H9 (cell line): ENCODE measurements around the gene BRI3. TPM values are rescaled to one million over a fixed set of nuclear protein-coding genes. Genes with fewer than 3 reads are reported as not detected.

ENCODE experiments used
- DNase-seq: peaks from one replicate; pipeline ENCODE4 v3.0.0-alpha.2; 2017
- H2AFZ ChIP-seq: one replicate; pipeline ENCODE4 v1.6.1; 2013; ENCODE audit warnings: mild to moderate bottlenecking, low read length, control low read depth, moderate library complexity
- H2AK5ac ChIP-seq: 2 replicates; pipeline ENCODE4 v1.6.1; 2013; ENCODE audit warnings: low read length, control low read depth, mixed read lengths; ENCODE audit not compliant: insufficient read length
- H2BK120ac ChIP-seq: one replicate; pipeline ENCODE4 v1.6.1; 2013; ENCODE audit warnings: low read depth, mild to moderate bottlenecking, low read length, control low read depth, inconsistent platforms; ENCODE audit not compliant: poor library complexity, severe bottlenecking
- H2BK12ac ChIP-seq: 2 replicates; pipeline ENCODE4 v1.6.1; 2013; ENCODE audit warnings: low read length, control low read depth, mixed read lengths, low read depth; ENCODE audit not compliant: insufficient read length
- H2BK15ac ChIP-seq: 2 replicates; pipeline ENCODE4 v1.6.1; 2013; ENCODE audit warnings: low read depth, low read length, control low read depth
- H2BK20ac ChIP-seq: one replicate; pipeline ENCODE4 v1.6.1; 2013; ENCODE audit warnings: low read depth, mild to moderate bottlenecking, low read length, control low read depth, inconsistent platforms; ENCODE audit not compliant: poor library complexity, severe bottlenecking
- H2BK5ac ChIP-seq: 2 replicates; pipeline ENCODE4 v1.6.1; 2013; ENCODE audit warnings: low read length, control low read depth, mixed read lengths; ENCODE audit not compliant: insufficient read length
- H3K14ac ChIP-seq: 2 replicates; pipeline ENCODE4 v1.6.1; 2013; ENCODE audit warnings: low read length, control low read depth; ENCODE audit not compliant: insufficient read depth
- H3K18ac ChIP-seq: 2 replicates; pipeline ENCODE4 v1.6.1; 2013; ENCODE audit warnings: low read depth, mild to moderate bottlenecking, mixed read lengths, low read length, control low read depth; ENCODE audit not compliant: insufficient read length
- H3K23ac ChIP-seq: 2 replicates; pipeline ENCODE4 v1.6.1; 2013; ENCODE audit warnings: low read length, control low read depth, mixed read lengths, low read depth; ENCODE audit not compliant: insufficient read length
- H3K23me2 ChIP-seq: 2 replicates; pipeline ENCODE4 v1.6.1; 2013; ENCODE audit warnings: low read depth, mild to moderate bottlenecking, mixed read lengths, low read length, control low read depth; ENCODE audit not compliant: insufficient read length, poor library complexity, severe bottlenecking
- H3K27ac ChIP-seq: 2 replicates; pipeline ENCODE4 v1.5.1; 2013; ENCODE audit warnings: low read length, control low read depth, mixed read lengths, low read depth; ENCODE audit not compliant: insufficient read length
- H3K27me3 ChIP-seq: 2 replicates; pipeline ENCODE4 v1.6.1; 2013; ENCODE audit warnings: low read length, control low read depth, inconsistent platforms; ENCODE audit not compliant: insufficient read depth
- H3K4ac ChIP-seq: 2 replicates; pipeline ENCODE4 v1.6.1; 2013; ENCODE audit warnings: low read depth, mild to moderate bottlenecking, control low read depth, inconsistent platforms, low read length, moderate library complexity
- H3K4me1 ChIP-seq: 2 replicates; pipeline ENCODE4 v1.6.1; 2013; ENCODE audit warnings: low read length, control low read depth, inconsistent platforms; ENCODE audit not compliant: insufficient read depth
- H3K4me2 ChIP-seq: 2 replicates; pipeline ENCODE4 v1.6.1; 2013; ENCODE audit warnings: low read length, control low read depth, mixed read lengths; ENCODE audit not compliant: insufficient read length, insufficient read depth
- H3K56ac ChIP-seq: 2 replicates; pipeline ENCODE4 v1.6.1; 2013; ENCODE audit warnings: low read depth, mild to moderate bottlenecking, mixed read lengths, low read length, control low read depth; ENCODE audit not compliant: insufficient read length
- H3K79me1 ChIP-seq: 2 replicates; pipeline ENCODE4 v1.6.1; 2013; ENCODE audit warnings: low read depth, mild to moderate bottlenecking, moderate library complexity, low read length, control low read depth, inconsistent platforms; ENCODE audit not compliant: insufficient read depth, poor library complexity, severe bottlenecking
- H3K79me2 ChIP-seq: 2 replicates; pipeline ENCODE4 v1.6.1; 2013; ENCODE audit warnings: low read length, control low read depth, inconsistent platforms; ENCODE audit not compliant: insufficient read depth
- H3K9ac ChIP-seq: 2 replicates; pipeline ENCODE4 v1.6.1; 2013; ENCODE audit warnings: low read length, control low read depth, mixed read lengths; ENCODE audit not compliant: insufficient read length; ENCODE audit errors: extremely low read depth
- H3K9me3 ChIP-seq: one replicate; pipeline ENCODE4 v1.6.1; 2013; ENCODE audit warnings: low read depth, low read length, inconsistent platforms; ENCODE audit not compliant: control insufficient read depth
- H3T11ph ChIP-seq: one replicate; pipeline ENCODE4 v1.6.1; 2013; ENCODE audit warnings: mild to moderate bottlenecking, low read length, control low read depth, inconsistent platforms
- H4K20me1 ChIP-seq: one replicate; pipeline ENCODE4 v1.6.1; 2013; ENCODE audit not compliant: control insufficient read depth, insufficient read length, insufficient read depth
- H4K5ac ChIP-seq: 2 replicates; pipeline ENCODE4 v1.6.1; 2013; ENCODE audit warnings: low read depth, mild to moderate bottlenecking, mixed read lengths, low read length, control low read depth; ENCODE audit not compliant: insufficient read length
- H4K8ac ChIP-seq: replicated peaks from 2 replicates; pipeline ENCODE4 v1.6.1; 2013; ENCODE audit warnings: low read length, control low read depth, mixed read lengths, low read depth; ENCODE audit not compliant: insufficient read length
- H4K91ac ChIP-seq: 2 replicates; pipeline ENCODE4 v1.6.1; 2013; ENCODE audit warnings: low read depth, mild to moderate bottlenecking, moderate library complexity, mixed read lengths, low read length, control low read depth; ENCODE audit not compliant: insufficient read length
- H3K27ac Mint-ChIP-seq, 3 experiments: 2 replicates in 2 of 3; 3 replicates in 1 of 3; pipeline ENCODE4 v1.8.0; 2020 to 2021; ENCODE audit warnings: mixed read lengths in 3 of 3, mild to moderate bottlenecking in 1 of 3, moderate library complexity in 1 of 3
- H3K27me3 Mint-ChIP-seq: 2 replicates; pipeline ENCODE4 v1.8.0; 2021; ENCODE audit warnings: low read depth, mild to moderate bottlenecking, moderate library complexity, mixed read lengths
- H3K36me3 Mint-ChIP-seq, 3 experiments: 2 replicates in 2 of 3; 3 replicates in 1 of 3; pipeline ENCODE4 v1.8.0; 2020 to 2021; ENCODE audit warnings: low read depth in 3 of 3, mixed read lengths in 3 of 3; ENCODE audit not compliant: insufficient read depth in 1 of 3
- H3K4me1 Mint-ChIP-seq, 2 experiments: 2 replicates each; pipeline ENCODE4 v1.8.0; 2020; ENCODE audit warnings: mixed read lengths in 2 of 2
- H3K4me3 Mint-ChIP-seq, 2 experiments: 2 replicates in 1 of 2; 3 replicates in 1 of 2; pipeline ENCODE4 v1.8.0; 2020 to 2021; ENCODE audit warnings: mild to moderate bottlenecking in 2 of 2, mixed read lengths in 2 of 2, moderate library complexity in 1 of 2
- H3K9me3 Mint-ChIP-seq, 2 experiments: 2 replicates in 1 of 2; 3 replicates in 1 of 2; pipeline ENCODE4 v1.8.0; 2020; ENCODE audit warnings: mild to moderate bottlenecking in 2 of 2, mixed read lengths in 2 of 2, moderate library complexity in 1 of 2
- CTCF ChIP-seq: fragments of 200-600 bp; sonication (generic); conservative IDR thresholded peaks from 3 replicates; pipeline ENCODE4 v1.8.0; 2021; ENCODE audit warnings: antibody characterized with exemption, mild to moderate bottlenecking
- WGBS: extraction: QIAGEN DNeasy Blood & Tissue Kit; methylation state at CpG from one replicate; pipeline ENCODE4 v1.1.7; 2013; ENCODE audit warnings: missing lambda C conversion rate, low lambda C conversion rate, mixed read lengths; ENCODE audit not compliant: insufficient read length; ENCODE audit errors: extremely low coverage; 5-methylcytosine and 5-hydroxymethylcytosine counted together
- total RNA-seq: library from RNA; stranded (reverse); gene quantifications from 2 replicates; pipeline ENCODE4 v1.2.1, GENCODE V29; 2021

BRI3 gene
- total RNA-seq, 1 experiment from 2014 or later, result 102 TPM

GRCh38 chr7:98303906-98304305 lies 22.4 kb downstream of the BRI3 start:
- no peaks in the 10 kb centered on the region for H3K27me3 Mint-ChIP-seq
- Histone ChIP-seq H3K14ac (no peak overlapping the region), H4K91ac (no peak overlapping the region), H3K79me1 (no peaks in the 10 kb centered on the region), H3K23me2 (no peaks in the 10 kb centered on the region), H3K9ac (no peak overlapping the region), H3K79me2 (no peaks in the 10 kb centered on the region), H2AK5ac (no peak overlapping the region), H3K27ac (no peak overlapping the region), H3K56ac (no peak overlapping the region), H3K4me2 (no peak overlapping the region), H3K27me3 (no peaks in the 10 kb centered on the region), H3K9me3 (no peaks in the 10 kb centered on the region), H4K8ac (no peak overlapping the region), H4K5ac (no peak overlapping the region), H2BK120ac (no peak overlapping the region), H2BK20ac (no peak overlapping the region), H2BK15ac (no peak overlapping the region), H2BK12ac (no peak overlapping the region), H2BK5ac (no peak overlapping the region), H4K20me1 (peaks cover 2% of the 10 kb centered on the region), H3K18ac (no peak overlapping the region), H2AFZ (no peak overlapping the region), H3K4me1 (peaks cover 3% of the 10 kb centered on the region; the same call in 1 of the 2 replicates), H3K23ac (no peak overlapping the region), H3K4ac (no peak overlapping the region), H3T11ph (no peak overlapping the region)
- TF ChIP-seq CTCF, result no peak
- peak; percentile 58 for DNase-seq
- peaks cover 41 to 79% (median 67%) of the 10 kb centered on the region in 3 experiments for H3K36me3 Mint-ChIP-seq
- no CpG with 5 or more reads among the region's 15 CpGs for WGBS
- no peak overlapping the region for H3K27ac Mint-ChIP-seq
- H3K4me3 Mint-ChIP-seq, result no peak overlapping the region
- H3K4me1 Mint-ChIP-seq, result peaks cover 12 to 20% of the 10 kb centered on the region in 2 experiments
- no peaks in the 10 kb centered on the region for H3K9me3 Mint-ChIP-seq
